ENCODE results near the gene TEX11. TPM values are rescaled to one million over a fixed set of nuclear protein-coding genes. Genes with fewer than 3 reads are reported as not detected.

TEX11 gene
- total and polyA plus RNA-seq, 4 donors, result not detected

GRCh38 chrX:70554081-70554480, 354.4 kb downstream of the TEX11 start:
- Histone ChIP-seq H3K27me3 (ENCODE audit: control insufficient read depth in 3 of 3, insufficient read depth in 3 of 3, low read length in 2 of 3) (no peaks in the 10 kb centered on the region), H3K4me3 (no peak overlapping the region), H3K27ac (ENCODE audit: low read depth in 1 of 2, low read length in 1 of 2) (no peak overlapping the region), H3K9me3 (ENCODE audit: control insufficient read depth in 4 of 4, insufficient read depth in 3 of 4, low read length in 3 of 4) (peaks cover 0 to 3% (median 0%) of the 10 kb centered on the region in 4 donors), H3K9ac (ENCODE audit: insufficient read depth in 1 of 2, low read length in 2 of 2) (no peak overlapping the region), H3K36me3 (ENCODE audit: control insufficient read depth in 4 of 4, insufficient read depth in 4 of 4, low read length in 4 of 4) (no peaks in the 10 kb centered on the region), H3K4me1 (ENCODE audit: control insufficient read depth in 5 of 5, insufficient read depth in 5 of 5, low read length in 5 of 5) (peaks cover 0 to 4% (median 0%) of the 10 kb centered on the region in 5 donors)
- peak in 2 of 3 donors; percentile 17 to 58 for DNase-seq
- WGBS, 2 donors, result 0 to 3% methylated on average over 2 of the region's 2 CpGs
- no peak for ATAC-seq (ENCODE audit: insufficient read depth, low FRiP score)
- no peak for TF ChIP-seq CTCF (IDR thresholded peaks at IDR 0.05; ENCODE audit: control extremely low read depth, extremely low read depth)

GRCh38 chrX:70553516-70553915, 355.0 kb downstream of the TEX11 start:
- no peak for TF ChIP-seq CTCF (IDR thresholded peaks at IDR 0.05; ENCODE audit: control extremely low read depth, extremely low read depth)
- Histone ChIP-seq H3K27me3 (ENCODE audit: control insufficient read depth in 3 of 3, insufficient read depth in 3 of 3, low read length in 2 of 3) (no peaks in the 10 kb centered on the region), H3K4me3 (no peak overlapping the region), H3K27ac (ENCODE audit: low read depth in 1 of 2, low read length in 1 of 2) (no peak overlapping the region), H3K9ac (ENCODE audit: insufficient read depth in 1 of 2, low read length in 2 of 2) (no peak overlapping the region), H3K4me1 (ENCODE audit: control insufficient read depth in 5 of 5, insufficient read depth in 5 of 5, low read length in 5 of 5) (peaks cover 0 to 4% (median 0%) of the 10 kb centered on the region in 5 donors), H3K36me3 (ENCODE audit: control insufficient read depth in 4 of 4, insufficient read depth in 4 of 4, low read length in 4 of 4) (no peaks in the 10 kb centered on the region), H3K9me3 (ENCODE audit: control insufficient read depth in 4 of 4, insufficient read depth in 3 of 4, low read length in 3 of 4) (peaks cover 0 to 3% (median 0%) of the 10 kb centered on the region in 4 donors)
- ATAC-seq (ENCODE audit: insufficient read depth, low FRiP score) (no peak), DNase-seq (no peak)
- WGBS, 2 donors, result 63 to 95% methylated on average over 1 of the region's 1 CpG

GRCh38 chrX:70552130-70552704, 356.3 kb downstream of the TEX11 start:
- no peaks in the 10 kb centered on the region for H3K36me3 ChIP-seq (ENCODE audit: control insufficient read depth in 4 of 4, insufficient read depth in 4 of 4, low read length in 4 of 4)

More at GRCh38 chrX:70552130-70552704, 356.3 kb downstream of the TEX11 start:
- Histone ChIP-seq H3K4me1 (ENCODE audit: control insufficient read depth in 5 of 5, insufficient read depth in 5 of 5, low read length in 5 of 5) (peaks cover 0 to 4% (median 0%) of the 10 kb centered on the region in 5 donors), H3K4me3 (no peak overlapping the region), H3K27me3 (ENCODE audit: control insufficient read depth in 3 of 3, insufficient read depth in 3 of 3, low read length in 2 of 3) (no peaks in the 10 kb centered on the region), H3K27ac (ENCODE audit: low read depth in 1 of 2, low read length in 1 of 2) (no peak overlapping the region), H3K9me3 (ENCODE audit: control insufficient read depth in 4 of 4, insufficient read depth in 3 of 4, low read length in 3 of 4) (peaks cover 0 to 2% (median 0%) of the 10 kb centered on the region in 4 donors), H3K9ac (ENCODE audit: insufficient read depth in 1 of 2, low read length in 2 of 2) (no peak overlapping the region)
- 32 to 41% methylated on average over 7 of the region's 7 CpGs for WGBS, 2 donors
- DNase-seq, result peak in 2 of 3 donors; percentile 12 to 53
- no peak for TF ChIP-seq CTCF (IDR thresholded peaks at IDR 0.05; ENCODE audit: control extremely low read depth, extremely low read depth)
- no peak for ATAC-seq (ENCODE audit: insufficient read depth, low FRiP score)
